WTC11 (cell line): ENCODE results near the gene CYP19A1.

ENCODE experiments used
- AFF4 ChIP-seq: sonication (generic); formaldehyde crosslinking; IDR thresholded peaks from 2 replicates; pipeline ENCODE4 v1.8.1; 2023; ENCODE audit warnings: mild to moderate bottlenecking, missing genetic modification reagents, borderline replicate concordance
- ATF2 ChIP-seq: sonication (generic); formaldehyde crosslinking; IDR thresholded peaks from 2 replicates; pipeline ENCODE4 v1.8.1; 2022; ENCODE audit warnings: low read depth, missing genetic modification reagents, borderline replicate concordance
- ATF3 ChIP-seq: sonication (generic); formaldehyde crosslinking; conservative IDR thresholded peaks from 2 replicates; pipeline ENCODE4 v1.8.1; 2022; ENCODE audit warnings: mild to moderate bottlenecking, missing genetic modification reagents
- CTCF ChIP-seq: fragments of 200-600 bp; IDR thresholded peaks from 2 replicates; pipeline ENCODE4 v1.8.0; 2022; ENCODE audit warnings: antibody characterized with exemption
- HMGXB4 ChIP-seq: sonication (generic); formaldehyde crosslinking; IDR thresholded peaks from 2 replicates; pipeline ENCODE4 v1.8.1; 2023; ENCODE audit warnings: mild to moderate bottlenecking, moderate library complexity, missing genetic modification reagents
- IRF1 ChIP-seq: sonication (generic); formaldehyde crosslinking; IDR thresholded peaks from 2 replicates; pipeline ENCODE4 v1.8.0; 2023; ENCODE audit warnings: missing genetic modification reagents
- MAX ChIP-seq: sonication (generic); formaldehyde crosslinking; IDR thresholded peaks from 2 replicates; pipeline ENCODE4 v1.8.0; 2022; ENCODE audit warnings: mild to moderate bottlenecking, missing genetic modification reagents
- NR3C1 ChIP-seq: sonication (generic); formaldehyde crosslinking; conservative IDR thresholded peaks from 2 replicates; pipeline ENCODE4 v1.8.1; 2023; ENCODE audit warnings: low read depth, mild to moderate bottlenecking, missing genetic modification reagents
- ZNF416 ChIP-seq: fragments of 250-450 bp; sonication (Bioruptor Pico); IDR thresholded peaks from 2 replicates; pipeline ENCODE4 v1.9.0; 2021; ENCODE audit warnings: mild to moderate bottlenecking, inconsistent platforms
- ZNF423 ChIP-seq: fragments of 250-450 bp; sonication (Bioruptor Pico); IDR thresholded peaks from 2 replicates; pipeline ENCODE4 v2.1.2; 2022; ENCODE audit warnings: mild to moderate bottlenecking, moderate library complexity
- ZNF512 ChIP-seq: sonication (generic); formaldehyde crosslinking; IDR thresholded peaks from 2 replicates; pipeline ENCODE4 v1.8.1; 2022; ENCODE audit warnings: missing genetic modification reagents, borderline replicate concordance
- ZNF532 ChIP-seq: fragments of 250-450 bp; sonication (Bioruptor Pico); IDR thresholded peaks from 2 replicates; pipeline ENCODE4 v1.9.0; 2021; ENCODE audit warnings: mild to moderate bottlenecking, borderline replicate concordance

GRCh38 chr15:51202783-51203182, 135.6 kb downstream of the CYP19A1 start:
- TF ChIP-seq ZNF416 (no peak), HMGXB4 (CRISPR knock-in tag) (no peak), CTCF (no peak), IRF1 (CRISPR knock-in tag) (no peak), ZNF423 (CRISPR knock-in tag) (no peak), ZNF532 (CRISPR knock-in tag) (no peak), MAX (CRISPR knock-in tag) (no peak), ATF2 (CRISPR knock-in tag) (no peak), ATF3 (CRISPR knock-in tag) (no peak), ZNF512 (CRISPR knock-in tag) (no peak), AFF4 (CRISPR knock-in tag) (no peak), NR3C1 (CRISPR knock-in tag) (no peak)
